Measurements from ENCODE around the gene NNAT. TPM values are rescaled to one million over a fixed set of nuclear protein-coding genes. Genes with fewer than 3 reads are reported as not detected.
"Not testable (repeated sequence)": the region's sequence is repeated elsewhere in the genome, so short reads cannot be mapped to it uniquely, and the experiment has no call there.

Gene NNAT
- total RNA-seq, 1 donor, result not detected

- Histone ChIP-seq H2AFZ (ENCODE audit: low read length) (no peak overlapping the region), H4K20me1 (ENCODE audit: insufficient read depth, low read length) (no peaks in the 10 kb centered on the region), H3K36me3 (ENCODE audit: insufficient read depth, low read length) (no peaks in the 10 kb centered on the region), H3K9me3 (ENCODE audit: low read depth, low read length) (no peaks in the 10 kb centered on the region), H3K4me2 (ENCODE audit: insufficient read depth, low read length) (no peak overlapping the region), H3K4me1 (ENCODE audit: insufficient read depth, low read length) (peaks cover 2% of the 10 kb centered on the region), H3K27me3 (ENCODE audit: insufficient read depth, low read length) (peaks cover 8% of the 10 kb centered on the region), H3K27ac (ENCODE audit: low read depth, low read length) (no peak overlapping the region), H3K79me2 (ENCODE audit: insufficient read depth, low read length) (no peaks in the 10 kb centered on the region), H3K4me3 (ENCODE audit: insufficient read depth, low read length) (no peak overlapping the region)
- no peak for TF ChIP-seq CTCF (IDR thresholded peaks at IDR 0.05; ENCODE audit: extremely low read depth, low read depth, low read length)
- DNase-seq (ENCODE audit: insufficient read length, low spot score, missing footprints), result no peak
Measured at GRCh38 chr20:37538003-37538402, 17.0 kb downstream of the NNAT start.

GRCh38 chr20:37539424-37539823 lies 18.4 kb downstream of the NNAT start:
- peaks cover 2% of the 10 kb centered on the region for H3K4me1 ChIP-seq (ENCODE audit: insufficient read depth, low read length)
- H3K4me2 ChIP-seq (ENCODE audit: insufficient read depth, low read length), result no peak overlapping the region
- H3K9me3 ChIP-seq (ENCODE audit: low read depth, low read length), result no peaks in the 10 kb centered on the region
- H2AFZ ChIP-seq (ENCODE audit: low read length), result no peak overlapping the region
- no peak overlapping the region for H3K4me3 ChIP-seq (ENCODE audit: insufficient read depth, low read length)
- no peaks in the 10 kb centered on the region for H3K36me3 ChIP-seq (ENCODE audit: insufficient read depth, low read length)
- TF ChIP-seq CTCF (IDR thresholded peaks at IDR 0.05; ENCODE audit: extremely low read depth, low read depth, low read length), result no peak
- H3K27me3 ChIP-seq (ENCODE audit: insufficient read depth, low read length), result peaks cover 13% of the 10 kb centered on the region
- no peaks in the 10 kb centered on the region for H3K79me2 ChIP-seq (ENCODE audit: insufficient read depth, low read length)
- H4K20me1 ChIP-seq (ENCODE audit: insufficient read depth, low read length), result no peaks in the 10 kb centered on the region
- no peak for DNase-seq (ENCODE audit: insufficient read length, low spot score, missing footprints)
- no peak overlapping the region for H3K27ac ChIP-seq (ENCODE audit: low read depth, low read length)

- Histone ChIP-seq H3K4me2 (ENCODE audit: insufficient read depth, low read length) (no peak overlapping the region), H3K4me3 (ENCODE audit: insufficient read depth, low read length) (no peak overlapping the region), H2AFZ (ENCODE audit: low read length) (no peak overlapping the region), H3K27ac (ENCODE audit: low read depth, low read length) (no peak overlapping the region), H3K9me3 (ENCODE audit: low read depth, low read length) (no peaks in the 10 kb centered on the region), H3K4me1 (ENCODE audit: insufficient read depth, low read length) (no peaks in the 10 kb centered on the region), H3K79me2 (ENCODE audit: insufficient read depth, low read length) (no peaks in the 10 kb centered on the region), H4K20me1 (ENCODE audit: insufficient read depth, low read length) (no peaks in the 10 kb centered on the region), H3K27me3 (ENCODE audit: insufficient read depth, low read length) (peaks cover 18% of the 10 kb centered on the region), H3K36me3 (ENCODE audit: insufficient read depth, low read length) (no peaks in the 10 kb centered on the region)
- no peak for DNase-seq (ENCODE audit: insufficient read length, low spot score, missing footprints)
- TF ChIP-seq CTCF (IDR thresholded peaks at IDR 0.05; ENCODE audit: extremely low read depth, low read depth, low read length), result no peak
Measured at GRCh38 chr20:37540001-37540400, 19.0 kb downstream of the NNAT start.

- H3K36me3 ChIP-seq (ENCODE audit: insufficient read depth, low read length); H3K9me3 ChIP-seq (ENCODE audit: low read depth, low read length); H3K4me2 ChIP-seq (ENCODE audit: insufficient read depth, low read length); H2AFZ ChIP-seq (ENCODE audit: low read length); H3K4me1 ChIP-seq (ENCODE audit: insufficient read depth, low read length); DNase-seq (ENCODE audit: insufficient read length, low spot score, missing footprints); H3K79me2 ChIP-seq (ENCODE audit: insufficient read depth, low read length); H3K4me3 ChIP-seq (ENCODE audit: insufficient read depth, low read length); H4K20me1 ChIP-seq (ENCODE audit: insufficient read depth, low read length); H3K27ac ChIP-seq (ENCODE audit: low read depth, low read length): not testable (repeated sequence)
- peaks cover 24% of the 10 kb centered on the region for H3K27me3 ChIP-seq (ENCODE audit: insufficient read depth, low read length)
Measured at GRCh38 chr20:37540838-37541237, 19.8 kb downstream of the NNAT start.

All from osteoblast (primary cell).